ENCODE measurements around the gene KLF16. TPM values are rescaled to one million over a fixed set of nuclear protein-coding genes. Genes with fewer than 3 reads are reported as not detected.
A peak's percentile ranks its signal among the peaks of the same experiment; 100 is the strongest.

The KLF16 gene
- total and polyA plus RNA-seq, 9 of the 15 experiments (the other 6 are each of a cell fraction or from before 2014, with no cell fraction given) = 0.04 to 60.4 (median 6.8) TPM

- TF ChIP-seq TSHZ1 (CRISPR knock-in tag; IDR thresholded peaks at IDR 0.05) = no peak
- TF ChIP-seq ZNF785 (CRISPR knock-in tag; IDR thresholded peaks at IDR 0.05) = no peak
- TF ChIP-seq ZNF57 (CRISPR knock-in tag; IDR thresholded peaks at IDR 0.05) = no peak
- TF ChIP-seq ZSCAN32 (CRISPR knock-in tag; IDR thresholded peaks at IDR 0.05) = no peak
- no peak for TF ChIP-seq SPI1 (IDR thresholded peaks at IDR 0.05; ENCODE audit: borderline replicate concordance, low read depth, low read length)
- no peak for TF ChIP-seq SMAD3 (CRISPR knock-in tag; conservative IDR thresholded peaks at IDR 0.05)
- TF ChIP-seq YY1 (IDR thresholded peaks at IDR 0.05; ENCODE audit: borderline replicate concordance in 1 of 3, control insufficient read depth in 1 of 3, extremely low read depth in 1 of 3, insufficient read depth in 3 of 3, insufficient read length in 1 of 3, insufficient replicate concordance in 2 of 3, low read depth in 1 of 3, low read length in 2 of 3) = no peak
- no peak for TF ChIP-seq ZEB2 (IDR thresholded peaks at IDR 0.05)
- no peak for TF ChIP-seq POLR3A (IDR thresholded peaks at IDR 0.05; ENCODE audit: borderline replicate concordance, extremely low read depth, insufficient read depth, insufficient read length)
- TF ChIP-seq PTBP1 (IDR thresholded peaks at IDR 0.05; ENCODE audit: low read depth, low read length) = no peak
- no peak for TF ChIP-seq KHSRP (IDR thresholded peaks at IDR 0.05)
- no peak for TF ChIP-seq MAFG (tag; conservative IDR thresholded peaks at IDR 0.05)
- TF ChIP-seq RBM25 (IDR thresholded peaks at IDR 0.05; ENCODE audit: low read depth, low read length, severe bottlenecking) = no peak
- 0 out of 2 replicates have a peak, but pooled peaks have one; percentile 35 for TF ChIP-seq THRB (CRISPR knock-in tag; conservative IDR thresholded peaks at IDR 0.05)
- no peak for TF ChIP-seq ZNF655 (CRISPR knock-in tag; IDR thresholded peaks at IDR 0.05)
- no peak for TF ChIP-seq RNF219 (CRISPR knock-in tag; IDR thresholded peaks at IDR 0.05)
- no peak for TF ChIP-seq PREB (CRISPR knock-in tag; IDR thresholded peaks at IDR 0.05)
These were observed 37.3 kb downstream of the KLF16 start (continued) for GRCh38 chr19:1825909-1826556.
